Activated B cell treated with CpG ODN at 0.5 μM for 24 hours (primary cell): ENCODE results near the gene LGR6. TPM values are rescaled to one million over a fixed set of nuclear protein-coding genes. Genes with fewer than 3 reads are reported as not detected.

ENCODE experiments used
- ATAC-seq: fragments of 200-7000 bp; cut with Tn5 transposase; one replicate; pipeline ENCODE4 v1.10.0; 2021; ENCODE audit warnings: low read depth, mild to moderate bottlenecking, moderate library complexity
- CTCF ChIA-PET: fragments of 350-600 bp; sonication (Branson Sonifier 250); formaldehyde crosslinking; loops from one replicate; lab custom pipeline; 2021; ENCODE audit warnings: antibody characterized with exemption; lab: Charles Lee
- POLR2A ChIA-PET: fragments of 350-600 bp; sonication (Branson Sonifier 250); formaldehyde crosslinking; loops from one replicate; lab custom pipeline; 2021; ENCODE audit warnings: antibody characterized with exemption; lab: Charles Lee
- DNase-seq: peaks from one replicate; pipeline ENCODE4 v3.0.0; 2022
- H3K27ac Mint-ChIP-seq: one replicate; pipeline ENCODE4 v1.8.0; 2020; ENCODE audit warnings: mixed read lengths
- H3K27me3 Mint-ChIP-seq: one replicate; pipeline ENCODE4 v1.8.0; 2021; ENCODE audit warnings: mixed read lengths
- H3K36me3 Mint-ChIP-seq: one replicate; pipeline ENCODE4 v1.8.0; 2021; ENCODE audit warnings: low read depth, mixed read lengths
- H3K4me1 Mint-ChIP-seq: one replicate; pipeline ENCODE4 v1.8.0; 2021; ENCODE audit warnings: mixed read lengths
- H3K4me3 Mint-ChIP-seq: one replicate; pipeline ENCODE4 v1.8.0; 2020; ENCODE audit warnings: mild to moderate bottlenecking, mixed read lengths
- H3K9me3 Mint-ChIP-seq: one replicate; pipeline ENCODE4 v1.8.0; 2020; ENCODE audit warnings: mixed read lengths
- CTCF ChIP-seq: fragments of 200-600 bp; IDR thresholded peaks from one replicate; pipeline ENCODE4 v1.8.0; 2022; ENCODE audit warnings: antibody characterized with exemption, mild to moderate bottlenecking
- intact Hi-C: fragments of 100-400 bp; cut with micrococcal nuclease; formaldehyde crosslinking; loops from one replicate; pipeline ENCODE4 v1.15.1; 2024
- total RNA-seq: library from RNA; stranded (reverse); gene quantifications from 2 replicates; pipeline ENCODE4 v1.2.3, GENCODE V29; 2022

Gene LGR6
- total RNA-seq, 1 donor from 2014 or later, result not detected

- Mint-ChIP-seq H3K36me3 (no peaks in the 10 kb centered on the region), H3K4me3 (no peak overlapping the region), H3K9me3 (no peaks in the 10 kb centered on the region), H3K27me3 (peaks cover 2% of the 10 kb centered on the region), H3K27ac (no peak overlapping the region), H3K4me1 (no peaks in the 10 kb centered on the region)
- DNase-seq (no peak), ATAC-seq (no peak)
- ChIA-PET CTCF (no interaction called here), POLR2A (interaction anchor here (0.6 kb wide), 1 partner anchor 412 kb away, joined by 12 read pairs; no protein-coding TSS in a partner anchor)
- intact Hi-C loops, result no loop called here
- TF ChIP-seq CTCF, result no peak
Observed at GRCh38 chr1:202302166-202302565, 108.6 kb downstream of the LGR6 start.

GRCh38 chr1:202304375-202304774 lies 110.8 kb downstream of the LGR6 start:
- no peak for ATAC-seq
- Mint-ChIP-seq H3K4me1 (no peaks in the 10 kb centered on the region), H3K4me3 (no peak overlapping the region), H3K27ac (no peak overlapping the region), H3K36me3 (no peaks in the 10 kb centered on the region), H3K27me3 (peaks cover 2% of the 10 kb centered on the region), H3K9me3 (no peaks in the 10 kb centered on the region)
- CTCF ChIA-PET, result interaction anchor here (1.6 to 1.7 kb wide), 2 partner anchors 11 to 112 kb away, joined by 4 read pairs; no protein-coding TSS in a partner anchor
- intact Hi-C loops, result no loop called here
- no peak for DNase-seq
- TF ChIP-seq CTCF, result no peak
- POLR2A ChIA-PET, result no interaction called here

DNA sequence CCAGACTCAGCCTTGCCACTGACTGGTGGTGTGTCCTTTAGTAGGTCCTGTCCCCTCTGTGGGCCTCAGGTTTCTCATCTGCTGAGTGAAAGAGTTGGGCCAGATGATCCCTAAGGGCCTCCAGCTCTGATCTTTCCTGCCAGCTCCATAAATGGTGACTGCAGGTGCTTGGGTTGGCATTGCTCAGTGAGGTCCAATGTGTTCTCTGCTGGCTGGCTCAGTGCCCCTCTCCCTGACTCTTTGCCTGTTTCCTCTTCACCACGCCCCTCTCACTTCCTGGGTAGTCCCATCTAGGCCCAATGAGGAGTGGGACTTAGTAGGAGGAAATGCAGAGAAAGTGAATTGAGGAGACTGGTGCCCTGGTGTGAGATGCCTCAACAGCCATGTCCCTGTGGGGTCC lies 111.6 kb downstream of the LGR6 start:
- no peak for TF ChIP-seq CTCF
- ChIA-PET POLR2A (no interaction called here), CTCF (interaction anchor here (1.2 to 1.7 kb wide), 3 partner anchors 11 to 116 kb away, joined by 3 to 4 read pairs (median 4); no protein-coding TSS in a partner anchor)
- DNase-seq, result no peak
- Mint-ChIP-seq H3K27ac (no peak overlapping the region), H3K4me1 (no peaks in the 10 kb centered on the region), H3K27me3 (peaks cover 2% of the 10 kb centered on the region), H3K9me3 (no peaks in the 10 kb centered on the region), H3K4me3 (no peak overlapping the region), H3K36me3 (no peaks in the 10 kb centered on the region)
- intact Hi-C loops, result no loop called here
- no peak for ATAC-seq

- Mint-ChIP-seq H3K36me3 (no peaks in the 10 kb centered on the region), H3K27me3 (peaks cover 2% of the 10 kb centered on the region), H3K4me3 (no peak overlapping the region), H3K27ac (no peak overlapping the region), H3K4me1 (no peaks in the 10 kb centered on the region), H3K9me3 (no peaks in the 10 kb centered on the region)
- intact Hi-C loops, result no loop called here
- ChIA-PET CTCF (interaction anchor here (1.2 kb wide), 1 partner anchor 117 kb away, joined by 3 read pairs; no protein-coding TSS in a partner anchor), POLR2A (no interaction called here)
- DNase-seq, result no peak
- no peak for ATAC-seq
- TF ChIP-seq CTCF, result no peak
Observed at GRCh38 chr1:202306535-202307345, 113.1 kb downstream of the LGR6 start.

DNA sequence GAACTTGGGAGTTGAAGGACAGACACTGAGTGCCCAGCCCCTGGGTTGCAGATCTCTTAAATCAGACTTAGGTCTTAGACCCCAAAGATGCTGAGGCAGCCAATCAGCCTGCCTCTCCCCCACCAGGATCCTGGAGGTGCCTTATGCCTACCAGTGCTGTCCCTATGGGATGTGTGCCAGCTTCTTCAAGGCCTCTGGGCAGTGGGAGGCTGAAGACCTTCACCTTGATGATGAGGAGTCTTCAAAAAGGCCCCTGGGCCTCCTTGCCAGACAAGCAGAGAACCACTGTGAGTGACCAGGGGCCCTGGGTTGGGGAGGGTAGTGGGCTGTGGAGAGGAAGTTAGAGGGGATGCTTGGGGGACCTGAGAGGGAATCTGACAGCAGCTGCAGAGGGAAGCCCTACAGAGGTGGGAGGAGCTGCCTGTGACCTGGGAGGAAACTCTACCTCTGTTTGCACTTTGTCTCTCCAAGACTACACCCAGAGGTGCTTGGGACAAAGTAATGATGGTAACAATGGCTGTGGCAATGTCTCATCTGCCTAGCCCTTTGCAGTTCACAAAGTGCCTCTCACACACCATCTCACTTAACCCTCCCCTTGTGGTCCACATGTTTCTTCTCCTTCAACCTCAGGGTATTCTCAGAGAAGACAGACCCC lies 116.6 kb downstream of the LGR6 start:
- TF ChIP-seq CTCF, result no peak
- ChIA-PET POLR2A (no interaction called here), CTCF (interaction anchor here (0.7 to 1.7 kb wide), 2 partner anchors 37 to 155 kb away, joined by 3 read pairs; no protein-coding TSS in a partner anchor)
- Mint-ChIP-seq H3K27ac (no peak overlapping the region), H3K4me3 (no peak overlapping the region), H3K36me3 (no peaks in the 10 kb centered on the region), H3K27me3 (peaks cover 7% of the 10 kb centered on the region), H3K9me3 (no peaks in the 10 kb centered on the region), H3K4me1 (no peaks in the 10 kb centered on the region)
- intact Hi-C loops, result no loop called here
- DNase-seq (no peak), ATAC-seq (no peak)
